Stimulated activated naive CD4-positive, alpha-beta T cell treated with Interleukin-2 at 50 U/mL for 16 hours (primary cell): ENCODE measurements around the gene SULT1C3.
"Not testable (repeated sequence)": the region's sequence is repeated elsewhere in the genome, so short reads cannot be mapped to it uniquely, and the experiment has no call there.

Experiments used
- DNase-seq: peaks from one replicate; lab custom pipeline; 2025; lab: John Stamatoyannopoulos, UW

The SULT1C3 gene

GRCh38 chr2:108244667-108245414 is 5.1 kb downstream of the SULT1C3 start:
- no peak for DNase-seq

GRCh38 chr2:108253106-108253505 is 13.3 kb downstream of the SULT1C3 start:
- no peak for DNase-seq

- DNase-seq = no peak
Observed at GRCh38 chr2:108257757-108258331, 18.1 kb downstream of the SULT1C3 start.

GRCh38 chr2:108260773-108261172 is 21.0 kb downstream of the SULT1C3 start:
- no peak for DNase-seq

GRCh38 chr2:108262036-108262435 is 22.3 kb downstream of the SULT1C3 start:
- no peak for DNase-seq

DNA sequence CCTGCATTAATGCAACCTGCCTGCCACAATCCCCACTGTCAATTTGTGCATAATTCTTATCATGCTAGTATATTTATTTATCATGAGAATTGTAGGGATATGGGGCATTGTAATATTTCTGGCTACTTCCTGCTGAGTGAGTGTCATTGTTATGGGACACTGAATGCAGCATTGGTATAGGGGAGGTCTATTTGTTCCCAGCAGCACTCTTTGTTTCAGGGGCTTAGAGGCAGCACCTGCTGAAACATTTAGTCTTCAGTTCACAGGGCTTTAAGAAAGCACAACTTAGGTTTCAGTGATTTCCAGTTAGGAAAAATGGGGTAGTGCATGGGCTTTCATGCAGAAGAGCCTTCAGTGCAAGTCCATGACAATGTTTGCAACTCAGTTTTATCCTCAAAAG is 23.6 kb downstream of the SULT1C3 start:
- DNase-seq = no peak

DNA sequence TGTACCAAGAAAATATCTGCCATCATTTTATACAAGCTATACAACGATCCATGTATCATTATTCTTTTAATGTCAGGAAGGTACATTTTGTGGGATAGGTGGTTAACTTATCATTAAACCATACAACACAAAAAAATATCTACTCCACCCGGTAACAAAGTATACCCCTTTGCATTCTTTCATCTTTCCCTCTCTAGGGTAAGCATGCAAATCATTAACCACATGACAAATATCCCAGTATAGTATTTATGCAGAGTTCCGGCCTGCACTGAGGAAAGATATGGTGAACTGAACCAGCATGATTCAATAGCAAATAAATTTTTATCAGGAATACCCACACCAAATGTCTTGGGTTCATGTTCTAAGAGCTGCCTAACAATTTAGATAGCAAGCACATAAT is 26.4 kb downstream of the SULT1C3 start:
- no peak for DNase-seq

GRCh38 chr2:108267101-108267500 is 27.3 kb downstream of the SULT1C3 start:
- DNase-seq = no peak

GRCh38 chr2:108268001-108268400 is 28.2 kb downstream of the SULT1C3 start:
- DNase-seq = no peak

- no peak for DNase-seq
Observed at GRCh38 chr2:108270346-108270745, 30.6 kb downstream of the SULT1C3 start.

- DNase-seq = no peak
Observed at GRCh38 chr2:108270768-108271506, 31.2 kb downstream of the SULT1C3 start.

GRCh38 chr2:108271691-108272253 is 32.0 kb downstream of the SULT1C3 start:
- no peak for DNase-seq

DNA sequence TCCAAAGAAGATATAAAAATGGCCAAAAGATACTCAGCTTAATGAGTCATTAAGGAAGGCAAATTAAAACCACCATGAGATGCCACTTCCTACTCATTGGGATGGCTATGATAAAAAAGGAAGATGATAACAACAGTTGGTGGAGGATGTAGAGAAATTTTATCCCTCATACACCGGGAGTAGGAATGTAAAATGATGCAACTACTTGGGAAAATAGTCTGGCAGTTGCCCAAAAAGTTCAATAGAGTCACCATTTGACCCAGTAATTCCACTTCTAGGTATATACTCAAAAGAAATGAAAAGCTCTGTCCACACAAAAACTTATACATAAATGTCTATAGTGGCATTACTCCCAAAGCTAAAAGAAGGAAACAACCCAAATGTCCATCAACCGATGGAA is 38.9 kb downstream of the SULT1C3 start:
- DNase-seq = no peak

GRCh38 chr2:108279468-108279867 is 39.7 kb downstream of the SULT1C3 start:
- no peak for DNase-seq

DNA sequence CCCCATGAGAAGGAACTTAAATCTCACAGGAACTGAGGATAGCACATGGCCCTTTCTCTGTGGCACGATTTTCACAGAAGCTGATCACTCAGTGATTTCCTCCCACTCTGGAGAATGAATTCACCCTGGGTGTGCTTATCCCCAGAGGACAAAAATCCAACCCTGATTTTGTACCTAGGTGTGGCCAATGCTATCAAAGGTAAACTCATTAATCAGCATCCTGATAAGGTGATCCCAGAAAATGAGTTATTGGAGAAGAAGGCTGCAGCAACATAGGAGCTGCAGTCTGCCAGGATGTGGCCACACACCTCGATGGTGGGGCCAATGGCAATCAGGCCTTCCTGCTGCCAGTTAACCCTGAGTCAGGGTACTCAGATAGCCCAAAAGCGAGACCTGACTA is 40.7 kb downstream of the SULT1C3 start:
- DNase-seq = no peak

GRCh38 chr2:108284566-108284965 is 44.8 kb downstream of the SULT1C3 start:
- not testable (repeated sequence) for DNase-seq

DNA sequence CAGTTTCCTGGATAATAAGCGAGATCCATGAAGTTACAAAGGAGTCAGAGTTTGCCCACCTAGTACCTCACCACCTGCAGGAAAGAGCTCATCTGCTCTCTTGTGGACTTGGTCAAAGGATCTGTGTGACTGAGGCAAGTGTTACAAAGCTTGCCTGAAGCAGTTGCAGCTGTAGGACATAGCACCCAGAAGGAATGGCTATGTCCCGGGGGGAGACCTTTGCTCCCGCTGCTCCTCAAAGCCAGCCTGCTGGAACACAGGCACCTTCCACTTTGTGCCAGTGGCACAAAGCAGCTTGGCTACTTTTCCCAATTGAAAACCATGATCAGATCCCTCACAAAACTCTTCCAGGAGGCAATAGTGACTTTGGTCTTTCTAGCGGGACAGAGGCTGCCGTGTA is 45.8 kb downstream of the SULT1C3 start:
- DNase-seq = no peak

GRCh38 chr2:108287169-108287568 is 47.4 kb downstream of the SULT1C3 start:
- DNase-seq = no peak

GRCh38 chr2:108288534-108289106 is 48.9 kb downstream of the SULT1C3 start, which contains the start of gene SULT1C2:
TSS of gene SULT1C2 (plus strand) at chr2:108288895. CDS start at chr2:108293668, 4,773 bp downstream.
- no peak for DNase-seq

DNA sequence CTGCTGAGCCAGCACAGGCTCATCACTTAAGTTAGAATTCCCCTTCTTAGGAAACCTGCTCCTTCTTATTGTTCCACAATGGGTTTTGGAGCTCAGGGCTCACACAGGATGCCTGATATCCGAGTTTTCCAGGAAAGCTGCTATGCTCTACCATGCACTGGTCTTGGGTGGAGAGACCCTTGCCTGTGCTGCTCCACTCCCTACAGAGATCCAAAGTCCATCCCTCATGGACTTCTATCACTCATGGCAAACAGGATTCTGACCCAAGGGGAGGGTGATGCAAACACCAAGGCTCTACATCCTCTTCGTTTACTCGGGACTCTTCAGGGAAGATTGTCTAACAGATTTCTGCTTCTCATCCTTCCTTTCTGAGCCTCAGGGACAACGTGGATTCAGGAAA is 54.1 kb downstream of the SULT1C3 start:
- DNase-seq = no peak

GRCh38 chr2:108297436-108298141 is 57.8 kb downstream of the SULT1C3 start:
- no peak for DNase-seq

DNA sequence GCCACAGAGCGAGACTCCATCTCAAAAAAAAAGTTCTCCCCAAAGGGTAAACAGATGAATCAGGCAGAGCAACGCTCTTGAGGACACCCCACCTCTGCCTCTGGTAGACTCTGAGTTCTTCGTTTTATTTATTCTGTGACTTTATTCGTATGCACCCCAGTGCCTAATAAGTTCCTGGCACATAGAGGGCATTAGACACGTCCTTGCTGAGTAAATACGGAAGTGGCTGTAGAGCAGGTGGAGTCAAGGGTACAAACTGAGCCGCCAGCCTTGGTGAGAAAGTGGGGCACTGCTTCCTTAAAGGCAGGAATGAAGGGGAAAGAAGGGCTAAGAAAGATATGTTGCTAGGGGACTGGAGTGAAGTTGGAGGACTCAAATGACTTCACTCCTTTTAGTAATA is 61.8 kb downstream of the SULT1C3 start:
- DNase-seq = no peak
